DOHH2 (cell line): Measurements from ENCODE around the gene EPHA4.

Experiments used
- H3F3A ChIP-seq: fragments of 200-600 bp; sonication (generic), shearing (Covaris generic); 2 replicates; pipeline ENCODE4 v1.6.0; 2016; ENCODE audit warnings: antibody characterized with exemption, mild to moderate bottlenecking; ENCODE audit not compliant: control insufficient read depth, insufficient read depth
- H3K27ac ChIP-seq: fragments of 200-600 bp; sonication (generic); 2 replicates; pipeline ENCODE4 v1.5.1; 2014; ENCODE audit warnings: low read depth, mild to moderate bottlenecking, low read length, moderate library complexity
- H3K27me3 ChIP-seq: fragments of 200-600 bp; sonication (generic); 2 replicates; pipeline ENCODE4 v1.6.1; 2014; ENCODE audit warnings: mild to moderate bottlenecking, low read length, mixed read lengths; ENCODE audit not compliant: control insufficient read depth
- H3K36me3 ChIP-seq: fragments of 200-600 bp; sonication (generic); 2 replicates; pipeline ENCODE4 v1.6.1; 2014; ENCODE audit warnings: mild to moderate bottlenecking, low read length, moderate library complexity, mixed read lengths; ENCODE audit not compliant: control insufficient read depth
- H3K4me1 ChIP-seq: fragments of 200-600 bp; sonication (generic); 2 replicates; pipeline ENCODE4 v1.6.1; 2014; ENCODE audit warnings: mild to moderate bottlenecking, low read length, mixed read lengths; ENCODE audit not compliant: control insufficient read depth
- H3K4me2 ChIP-seq: fragments of 200-600 bp; sonication (generic); 2 replicates; pipeline ENCODE4 v1.6.0; 2014; ENCODE audit warnings: mild to moderate bottlenecking, low read length, moderate library complexity
- H3K4me3 ChIP-seq: fragments of 200-600 bp; sonication (generic); 2 replicates; pipeline ENCODE4 v1.5.1; 2014; ENCODE audit warnings: mild to moderate bottlenecking, low read length, mixed read lengths
- H3K79me2 ChIP-seq: fragments of 200-600 bp; sonication (generic); 2 replicates; pipeline ENCODE4 v1.6.1; 2014; ENCODE audit warnings: mild to moderate bottlenecking, low read length, mixed read lengths; ENCODE audit not compliant: control insufficient read depth
- H3K9me2 ChIP-seq: fragments of 200-600 bp; sonication (generic); replicated peaks from 2 replicates; pipeline ENCODE4 v1.6.1; 2014; ENCODE audit warnings: mild to moderate bottlenecking, low read length, mixed read lengths; ENCODE audit not compliant: control insufficient read depth
- H3K9me3 ChIP-seq: fragments of 200-600 bp; sonication (generic); 2 replicates; pipeline ENCODE4 v1.6.1; 2014; ENCODE audit warnings: antibody characterized with exemption, low read length, mixed read lengths; ENCODE audit not compliant: control insufficient read depth, insufficient read depth
- H4K20me1 ChIP-seq: fragments of 200-600 bp; sonication (generic); 2 replicates; pipeline ENCODE4 v1.6.0; 2014; ENCODE audit warnings: low read depth, mild to moderate bottlenecking, antibody characterized with exemption, low read length, moderate library complexity; ENCODE audit not compliant: control insufficient read depth, insufficient read depth
- EZH2phosphoT487 ChIP-seq: fragments of 200-600 bp; sonication (generic); IDR thresholded peaks from 2 replicates; pipeline ENCODE4 v1.6.1; 2017; ENCODE audit warnings: borderline replicate concordance, mild to moderate bottlenecking, antibody characterized with exemption, low read length, moderate library complexity, mixed read lengths
- TF ChIP-seq, protein P1 (sequence below): fragments of 200-600 bp; sonication (generic); IDR thresholded peaks from one replicate; pipeline ENCODE4 v1.5.1; 2014; ENCODE audit warnings: antibody characterized with exemption, mild to moderate bottlenecking, low read depth, low read length; ENCODE audit not compliant: poor library complexity, severe bottlenecking

The EPHA4 gene

DNA sequence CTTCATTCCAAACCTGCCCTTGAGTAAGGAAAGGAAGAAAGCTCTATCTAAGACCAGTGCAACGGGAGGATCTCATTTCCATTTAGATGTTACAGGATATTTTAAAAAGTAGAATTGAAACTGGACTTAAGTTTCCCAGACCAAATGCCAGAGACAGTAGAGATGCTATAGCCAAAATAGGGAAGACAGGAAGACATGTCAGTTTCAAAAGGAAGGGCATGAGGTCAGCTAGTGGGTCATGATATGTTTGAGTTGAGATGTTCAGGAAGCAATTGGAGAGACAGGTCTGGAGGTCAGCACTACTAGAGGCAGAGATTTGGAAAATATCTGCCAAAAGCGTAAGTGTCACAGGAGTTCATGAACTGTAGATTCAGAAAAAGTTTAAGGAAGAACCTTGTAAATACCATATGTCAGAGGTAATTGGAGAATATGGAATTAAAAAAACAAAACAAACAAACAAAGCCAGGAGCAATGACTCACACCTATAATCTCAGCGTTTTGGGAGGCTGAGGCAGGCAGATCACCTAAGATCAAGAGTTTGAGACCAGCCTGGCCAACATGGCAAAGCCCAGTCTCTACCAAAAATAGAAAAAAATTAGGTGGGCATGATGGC lies 50.8 kb downstream of the EPHA4 start:
- no peak overlapping the region for H3K4me2 ChIP-seq
- no peaks in the 10 kb centered on the region for H3K27me3 ChIP-seq
- no peaks in the 10 kb centered on the region for H3F3A ChIP-seq
- H3K4me1 ChIP-seq, result peaks cover 28% of the 10 kb centered on the region
- no peak overlapping the region for H3K27ac ChIP-seq
- TF ChIP-seq EZH2phosphoT487, result no peak
- TF ChIP-seq, protein P1, sequence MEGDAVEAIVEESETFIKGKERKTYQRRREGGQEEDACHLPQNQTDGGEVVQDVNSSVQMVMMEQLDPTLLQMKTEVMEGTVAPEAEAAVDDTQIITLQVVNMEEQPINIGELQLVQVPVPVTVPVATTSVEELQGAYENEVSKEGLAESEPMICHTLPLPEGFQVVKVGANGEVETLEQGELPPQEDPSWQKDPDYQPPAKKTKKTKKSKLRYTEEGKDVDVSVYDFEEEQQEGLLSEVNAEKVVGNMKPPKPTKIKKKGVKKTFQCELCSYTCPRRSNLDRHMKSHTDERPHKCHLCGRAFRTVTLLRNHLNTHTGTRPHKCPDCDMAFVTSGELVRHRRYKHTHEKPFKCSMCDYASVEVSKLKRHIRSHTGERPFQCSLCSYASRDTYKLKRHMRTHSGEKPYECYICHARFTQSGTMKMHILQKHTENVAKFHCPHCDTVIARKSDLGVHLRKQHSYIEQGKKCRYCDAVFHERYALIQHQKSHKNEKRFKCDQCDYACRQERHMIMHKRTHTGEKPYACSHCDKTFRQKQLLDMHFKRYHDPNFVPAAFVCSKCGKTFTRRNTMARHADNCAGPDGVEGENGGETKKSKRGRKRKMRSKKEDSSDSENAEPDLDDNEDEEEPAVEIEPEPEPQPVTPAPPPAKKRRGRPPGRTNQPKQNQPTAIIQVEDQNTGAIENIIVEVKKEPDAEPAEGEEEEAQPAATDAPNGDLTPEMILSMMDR, result no peak
- H4K20me1 ChIP-seq, result no peaks in the 10 kb centered on the region
- H3K9me2 ChIP-seq, result no peaks in the 10 kb centered on the region
- no peaks in the 10 kb centered on the region for H3K9me3 ChIP-seq
- no peaks in the 10 kb centered on the region for H3K79me2 ChIP-seq
- no peaks in the 10 kb centered on the region for H3K36me3 ChIP-seq
- no peak overlapping the region for H3K4me3 ChIP-seq

DNA sequence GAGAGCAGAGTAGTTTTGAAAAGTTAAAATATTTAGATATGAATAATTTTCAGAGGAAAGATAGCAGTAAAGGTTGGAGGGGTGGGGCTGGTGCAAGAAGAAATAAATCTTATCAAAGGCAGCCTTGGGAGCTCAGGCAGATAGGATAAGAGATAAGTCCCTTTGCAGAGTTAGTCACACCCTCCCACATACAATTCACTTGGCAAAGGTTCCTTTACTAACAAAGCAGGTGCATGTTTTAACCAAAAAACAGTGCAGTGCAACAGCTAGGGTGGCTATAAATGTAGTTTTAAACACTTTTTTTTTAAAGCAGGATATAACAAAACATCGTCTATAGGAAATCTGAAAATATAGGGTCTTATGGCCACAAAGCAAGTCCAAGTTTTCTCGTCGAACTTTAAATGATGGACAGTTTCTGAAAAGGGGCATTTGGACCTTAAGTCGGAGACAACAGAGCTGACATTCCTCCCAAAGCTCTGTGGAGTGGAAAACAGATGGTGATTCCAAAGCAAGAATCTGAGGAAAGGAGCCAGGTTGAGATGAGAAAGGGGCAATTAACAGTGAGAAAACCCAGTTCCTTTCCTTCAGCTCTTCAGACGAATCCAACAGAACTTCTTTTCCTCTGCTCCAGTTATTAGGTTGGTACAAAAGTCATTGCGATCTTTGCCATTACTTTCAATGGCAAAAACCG lies 53.0 kb downstream of the EPHA4 start:
- Histone ChIP-seq H3K4me2 (no peak overlapping the region), H3K27me3 (no peaks in the 10 kb centered on the region), H3K27ac (no peak overlapping the region), H3K9me2 (no peaks in the 10 kb centered on the region), H3F3A (no peaks in the 10 kb centered on the region), H3K79me2 (no peaks in the 10 kb centered on the region), H4K20me1 (no peaks in the 10 kb centered on the region), H3K4me1 (peaks cover 28% of the 10 kb centered on the region), H3K36me3 (no peaks in the 10 kb centered on the region), H3K9me3 (no peaks in the 10 kb centered on the region), H3K4me3 (no peak overlapping the region)
- TF ChIP-seq, protein P1, result no peak

DNA sequence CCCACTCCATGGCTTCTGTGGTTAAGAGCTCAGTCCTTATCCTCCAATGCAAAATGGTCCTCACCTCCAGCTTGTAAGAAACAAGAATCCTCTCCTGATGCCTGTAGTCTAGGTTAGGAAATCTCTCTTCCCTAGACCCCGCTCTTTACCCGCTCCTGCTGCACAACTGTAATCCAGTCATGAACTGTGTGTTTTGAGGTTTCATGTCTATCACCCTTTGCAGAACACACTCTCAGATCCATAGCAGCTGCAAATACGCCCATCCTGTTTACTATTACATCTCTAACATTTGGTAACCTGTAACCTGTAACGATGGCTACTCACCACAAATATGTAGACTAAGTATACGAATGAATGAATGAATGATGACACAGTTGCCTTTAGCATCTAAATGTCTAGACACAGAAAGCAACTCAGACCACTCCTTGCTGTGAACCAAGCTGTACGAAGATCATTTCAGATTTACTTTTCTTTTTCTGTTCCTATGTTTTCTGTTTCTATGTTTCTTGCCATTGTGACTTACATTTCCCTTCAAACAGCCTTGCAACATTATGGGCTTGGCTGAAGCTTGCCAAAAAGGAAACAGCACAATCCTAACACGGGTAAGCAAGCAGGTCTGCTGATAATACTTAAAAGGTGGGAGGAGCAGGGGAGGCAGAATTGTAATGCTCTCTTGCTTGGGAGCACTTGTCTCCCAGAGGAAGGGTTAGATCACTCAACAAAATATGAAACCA lies 53.7 kb downstream of the EPHA4 start:
- H3K36me3 ChIP-seq, result no peaks in the 10 kb centered on the region
- peak overlapping the region; percentile 30; the same call in 1 of the 2 replicates for H3K4me3 ChIP-seq
- TF ChIP-seq EZH2phosphoT487, result no peak
- TF ChIP-seq, protein P1, result no peak
- H3F3A ChIP-seq, result no peaks in the 10 kb centered on the region
- no peaks in the 10 kb centered on the region for H3K27me3 ChIP-seq
- H3K9me3 ChIP-seq, result no peaks in the 10 kb centered on the region
- H3K79me2 ChIP-seq, result no peaks in the 10 kb centered on the region
- H3K4me2 ChIP-seq, result peak overlapping the region; percentile 44
- H4K20me1 ChIP-seq, result no peaks in the 10 kb centered on the region
- H3K9me2 ChIP-seq, result no peaks in the 10 kb centered on the region
- H3K4me1 ChIP-seq, result peaks cover 28% of the 10 kb centered on the region
- 0 out of 2 replicates have a peak overlapping the region, but pooled peaks have one; percentile 18 for H3K27ac ChIP-seq
